HFF-Myc (cell line): ENCODE measurements around the gene FBLN2.

Experiments
- DNase-seq: peaks from one replicate; pipeline ENCODE4 v3.0.0-alpha.2; 2011; ENCODE audit warnings: low read depth; ENCODE audit errors: extremely low read depth
- H3K4me3 ChIP-seq: replicated peaks from 2 replicates; pipeline ENCODE4 v1.5.1; 2011; ENCODE audit warnings: low read depth, mild to moderate bottlenecking, control low read depth, low read length
- CTCF ChIP-seq: IDR thresholded peaks from 2 replicates; pipeline ENCODE4 v1.5.1; 2012; ENCODE audit warnings: mild to moderate bottlenecking, low read depth, low read length, control low read depth; ENCODE audit errors: missing control alignments

The FBLN2 gene

DNA sequence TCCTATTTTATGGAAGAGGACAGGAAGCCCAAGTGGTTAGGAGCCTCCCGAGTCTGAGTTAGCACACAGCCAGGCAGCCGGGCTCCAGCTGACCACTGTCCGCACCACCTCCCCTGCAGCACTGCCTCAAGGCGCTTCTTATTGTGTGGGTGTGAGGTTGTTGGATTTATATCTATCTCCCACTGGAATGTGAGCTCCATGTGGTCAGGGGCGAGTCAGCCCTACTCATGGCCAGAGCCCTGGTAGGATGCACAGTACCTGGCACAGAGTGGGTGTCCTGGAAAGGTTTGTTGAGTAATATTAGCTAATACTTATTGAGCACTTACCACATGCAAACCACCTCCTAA is 9.7 kb upstream of the FBLN2 start:
- no peak for TF ChIP-seq CTCF
- no peak for DNase-seq
- no peak overlapping the region for H3K4me3 ChIP-seq

- no peak for DNase-seq
- no peak for TF ChIP-seq CTCF
- H3K4me3 ChIP-seq, result no peak overlapping the region
Measured at GRCh38 chr3:13539671-13540070, 9.3 kb upstream of the FBLN2 start.

DNA sequence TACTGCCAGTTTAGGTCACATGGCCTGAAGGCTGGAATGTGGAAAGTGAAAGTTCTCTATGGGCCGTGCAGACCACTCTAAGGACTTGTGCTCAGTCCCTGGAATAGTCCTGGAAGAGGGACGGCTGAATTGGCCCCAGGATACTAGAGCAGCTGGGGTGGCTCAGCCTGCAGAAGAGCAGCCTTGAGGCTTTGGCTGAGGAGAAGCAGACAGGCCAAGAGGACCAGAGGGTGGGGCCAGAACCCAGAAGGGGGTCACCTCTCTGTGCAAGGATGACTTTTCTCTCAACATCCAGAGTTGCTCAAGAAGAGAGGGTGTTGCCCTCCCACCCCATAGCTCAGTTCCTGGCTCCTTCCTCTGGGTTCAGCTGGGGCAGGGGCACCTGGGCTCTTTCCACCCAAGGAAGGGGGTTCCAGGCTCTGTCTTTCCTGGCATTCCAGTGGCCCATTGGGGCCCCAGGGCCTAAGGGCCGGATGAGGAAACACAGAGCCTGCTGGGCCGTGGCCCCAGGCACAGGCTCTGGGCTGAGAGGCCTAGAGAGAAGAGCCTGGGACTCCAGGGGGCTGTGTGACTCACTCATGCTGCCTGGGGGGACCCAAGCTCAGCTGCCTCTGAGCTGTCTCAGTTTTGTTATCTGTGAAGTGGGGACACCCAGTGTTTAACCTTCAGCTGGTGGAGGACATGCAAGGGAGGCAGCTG is 8.5 kb upstream of the FBLN2 start:
- no peak for TF ChIP-seq CTCF
- DNase-seq, result no peak
- no peak overlapping the region for H3K4me3 ChIP-seq

- TF ChIP-seq CTCF, result no peak
- no peak for DNase-seq
- H3K4me3 ChIP-seq, result no peak overlapping the region
Measured at GRCh38 chr3:13541691-13542090, 7.2 kb upstream of the FBLN2 start.

DNA sequence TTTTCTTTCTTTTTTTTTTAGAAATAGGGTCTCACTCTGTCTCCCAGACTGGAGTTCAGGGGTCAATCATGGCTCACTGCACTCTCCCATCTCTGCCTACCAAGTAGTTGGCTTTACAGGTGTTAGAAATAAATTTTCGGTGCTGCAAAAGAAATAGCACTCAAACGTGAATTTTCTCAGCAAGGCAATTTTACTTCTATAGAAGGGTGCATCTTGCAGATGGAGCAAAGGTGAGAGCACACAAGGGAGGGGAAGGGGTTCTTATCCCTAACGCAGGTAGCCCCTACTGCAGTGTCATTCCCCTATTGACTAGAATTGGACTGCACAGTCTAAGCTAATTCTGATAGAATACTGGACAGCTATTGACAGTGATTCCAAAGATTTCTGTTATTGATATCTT is 6.8 kb upstream of the FBLN2 start:
- TF ChIP-seq CTCF, result no peak

DNA sequence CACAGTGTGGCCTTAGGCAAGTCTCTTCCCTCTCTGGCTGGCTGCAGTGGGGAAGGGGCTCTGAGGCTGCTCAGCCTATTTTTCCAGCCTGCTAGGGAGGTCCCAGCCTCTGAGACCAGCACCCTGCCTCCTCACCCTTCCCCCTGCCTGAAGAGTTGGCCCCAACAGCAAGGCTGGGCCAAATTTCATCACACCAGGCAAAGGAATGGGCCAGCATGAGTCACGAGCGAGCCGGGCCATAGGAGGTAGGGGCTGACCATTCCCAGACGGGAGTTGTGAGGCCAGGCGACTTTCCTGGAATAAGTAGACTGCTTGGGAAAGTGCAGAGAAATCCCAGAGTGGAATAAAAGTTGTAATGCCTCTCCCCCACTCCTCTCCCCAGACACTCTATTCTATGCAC is 5.7 kb upstream of the FBLN2 start:
- TF ChIP-seq CTCF, result no peak
- H3K4me3 ChIP-seq, result no peak overlapping the region
- no peak for DNase-seq

More for the DNA sequence above, 6.8 kb upstream of the FBLN2 start:
- no peak for DNase-seq
- no peak overlapping the region for H3K4me3 ChIP-seq

DNA sequence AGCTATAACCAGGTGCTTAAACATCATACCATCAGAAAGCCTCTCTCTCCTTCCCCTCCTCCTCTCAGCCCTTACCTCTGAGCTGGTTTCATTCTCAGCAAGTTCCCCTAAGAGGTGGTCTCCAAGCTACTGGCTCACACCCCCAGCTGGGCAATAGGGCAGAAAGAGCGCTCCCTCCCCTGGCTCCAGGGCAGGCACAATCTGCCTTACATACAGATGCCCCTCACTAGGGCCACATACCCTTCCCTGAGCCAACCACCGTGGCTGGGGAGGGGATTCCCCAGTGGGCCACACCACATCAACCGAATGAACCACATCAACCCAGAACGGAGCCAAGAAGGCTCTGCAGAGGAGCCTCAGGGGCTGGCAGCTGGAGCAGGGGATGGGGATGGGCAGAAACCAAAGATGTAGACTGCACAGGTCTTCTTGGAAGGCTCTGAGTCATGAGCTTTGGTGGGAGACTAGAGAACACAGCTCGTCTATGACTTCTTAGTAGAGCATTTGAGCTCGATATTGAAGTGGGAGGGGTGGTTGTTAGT is 4.6 kb upstream of the FBLN2 start:
- TF ChIP-seq CTCF, result no peak
- DNase-seq, result no peak
- no peak overlapping the region for H3K4me3 ChIP-seq
